Activated CD4-positive, alpha-beta T cell treated with anti-CD3 and anti-CD28 coated beads, Interleukin-2, amount 10 ng/mL, durations not matched to agents 7 days and 5 days (primary cell): ENCODE results near the gene PSMG3. TPM values are rescaled to one million over a fixed set of nuclear protein-coding genes. Genes with fewer than 3 reads are reported as not detected.

Experiments used
- CTCF ChIA-PET: fragments of 350-600 bp; sonication (Branson Sonifier 250); formaldehyde crosslinking; loops from one replicate; lab custom pipeline; 2021; ENCODE audit warnings: antibody characterized with exemption; lab: Charles Lee
- POLR2A ChIA-PET: fragments of 350-600 bp; sonication (Branson Sonifier 250); formaldehyde crosslinking; loops from one replicate; lab custom pipeline; 2021; ENCODE audit warnings: antibody characterized with exemption; lab: Charles Lee
- DNase-seq: peaks from one replicate; pipeline ENCODE4 v3.0.0-alpha.2; 2020
- H3K27ac Mint-ChIP-seq: one replicate; pipeline ENCODE4 v1.8.0; 2021; ENCODE audit warnings: mild to moderate bottlenecking, moderate library complexity, mixed read lengths
- H3K27me3 Mint-ChIP-seq: one replicate; pipeline ENCODE4 v1.8.0; 2021; ENCODE audit warnings: mixed read lengths
- H3K36me3 Mint-ChIP-seq: one replicate; pipeline ENCODE4 v1.8.0; 2021; ENCODE audit warnings: low read depth, mixed read lengths
- H3K4me1 Mint-ChIP-seq: one replicate; pipeline ENCODE4 v1.8.0; 2021; ENCODE audit warnings: mixed read lengths
- H3K4me3 Mint-ChIP-seq: one replicate; pipeline ENCODE4 v1.8.0; 2021; ENCODE audit warnings: mild to moderate bottlenecking, moderate library complexity, mixed read lengths
- H3K9me3 Mint-ChIP-seq: one replicate; pipeline ENCODE4 v1.8.0; 2021; ENCODE audit warnings: mixed read lengths
- total RNA-seq, 2 experiments: library from RNA; stranded (reverse); gene quantifications; one replicate each; pipeline ENCODE4 v1.2.3, GENCODE V29; 2021

Gene PSMG3
- total RNA-seq, 2 experiments from 2014 or later = 23.1 to 29.3 TPM

GRCh38 chr7:1541431-1542162, 28.2 kb downstream of the PSMG3 start:
- H3K27me3 Mint-ChIP-seq = no peaks in the 10 kb centered on the region
- POLR2A ChIA-PET = no interaction called here
- CTCF ChIA-PET = interaction anchor here (0.7 to 2.9 kb wide), 2 partner anchors 15 to 17 kb away, joined by 4 to 12 read pairs; partner anchors contain the start of gene TMEM184A
- H3K4me1 Mint-ChIP-seq = no peaks in the 10 kb centered on the region
- peaks cover 2% of the 10 kb centered on the region for H3K36me3 Mint-ChIP-seq
- H3K27ac Mint-ChIP-seq = no peak overlapping the region
- H3K4me3 Mint-ChIP-seq = no peak overlapping the region
- DNase-seq = no peak
- H3K9me3 Mint-ChIP-seq = no peaks in the 10 kb centered on the region

DNA sequence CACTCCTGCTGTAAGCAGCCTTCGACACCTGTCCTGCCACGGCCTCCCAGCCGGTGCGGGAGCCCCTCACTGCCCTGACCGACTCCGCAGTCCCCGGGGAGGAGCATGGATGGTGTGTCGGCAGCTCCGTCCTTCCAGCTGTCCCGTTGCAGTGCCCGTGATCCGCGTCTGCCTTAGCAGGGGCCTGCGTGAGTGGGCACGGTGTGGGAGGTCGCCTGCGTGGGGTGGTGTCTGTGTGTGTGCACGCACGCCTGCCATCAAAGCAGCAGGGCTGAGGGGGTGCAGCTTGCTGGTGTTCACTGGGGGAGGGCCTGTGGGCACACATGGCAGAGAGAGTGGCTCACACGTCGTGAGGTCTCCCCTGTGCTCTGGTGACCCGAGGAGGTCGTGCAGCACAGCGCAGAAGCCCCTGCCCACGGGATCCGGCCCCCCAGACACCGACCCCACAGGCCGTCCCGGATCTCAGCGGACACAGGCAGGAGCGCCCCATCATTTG, 29.0 kb downstream of the PSMG3 start:
- Mint-ChIP-seq H3K9me3 (no peaks in the 10 kb centered on the region), H3K4me3 (no peak overlapping the region), H3K27me3 (no peaks in the 10 kb centered on the region), H3K27ac (no peak overlapping the region), H3K4me1 (peaks cover 3% of the 10 kb centered on the region), H3K36me3 (peaks cover 4% of the 10 kb centered on the region)
- POLR2A ChIA-PET = no interaction called here
- no peak for DNase-seq
- CTCF ChIA-PET = interaction anchor here (0.7 kb wide), 1 partner anchor 18 kb away, joined by 4 read pairs; no protein-coding TSS in a partner anchor

- no peak overlapping the region for H3K27ac Mint-ChIP-seq
- ChIA-PET CTCF (interaction anchor here (0.6 kb wide), 1 partner anchor 398 kb away, joined by 5 read pairs; no protein-coding TSS in a partner anchor), POLR2A (no interaction called here)
- H3K4me3 Mint-ChIP-seq = no peak overlapping the region
- H3K4me1 Mint-ChIP-seq = peaks cover 3% of the 10 kb centered on the region
- no peaks in the 10 kb centered on the region for H3K27me3 Mint-ChIP-seq
- H3K36me3 Mint-ChIP-seq = peaks cover 4% of the 10 kb centered on the region
- DNase-seq = no peak
- no peaks in the 10 kb centered on the region for H3K9me3 Mint-ChIP-seq
These were observed 29.7 kb downstream of the PSMG3 start for GRCh38 chr7:1539882-1540775.

DNA sequence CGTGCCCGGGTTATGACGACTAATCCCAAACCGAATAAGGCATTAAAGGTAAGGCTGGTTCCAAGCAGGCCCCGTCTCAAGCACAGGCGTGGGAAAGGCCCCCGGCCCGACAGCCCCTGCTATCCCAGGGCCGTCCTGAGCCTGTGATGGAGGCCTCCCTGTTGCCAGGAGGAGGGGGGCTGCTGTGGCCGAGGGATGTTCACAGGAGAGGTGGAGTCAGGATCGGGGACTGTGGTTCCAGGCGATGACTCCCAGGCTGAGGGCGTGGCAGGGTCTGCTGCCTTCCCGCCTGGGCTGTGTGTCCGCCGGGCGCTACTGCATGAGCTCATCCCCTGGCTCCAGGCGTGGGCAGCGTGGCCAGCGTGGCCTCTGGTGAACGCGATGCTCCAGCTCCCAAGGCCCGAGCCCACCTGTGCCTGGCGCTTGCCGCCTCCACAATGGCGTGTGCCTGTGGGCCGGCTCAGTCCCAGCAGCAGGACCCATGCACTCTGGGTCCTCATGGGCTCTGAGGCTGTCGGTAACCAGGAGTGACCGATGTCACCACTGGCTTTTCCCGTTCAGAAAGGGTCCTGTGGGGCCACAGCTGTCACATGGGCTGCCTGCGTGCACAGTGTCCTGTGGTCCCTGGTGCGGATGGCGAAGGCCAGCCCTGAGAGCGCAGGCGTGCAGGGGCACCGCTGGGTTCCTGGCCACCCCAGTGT, 30.5 kb downstream of the PSMG3 start:
- ChIA-PET POLR2A (no interaction called here), CTCF (no interaction called here)
- Mint-ChIP-seq H3K36me3 (peaks cover 4% of the 10 kb centered on the region), H3K27ac (no peak overlapping the region), H3K27me3 (no peaks in the 10 kb centered on the region), H3K4me3 (no peak overlapping the region), H3K9me3 (no peaks in the 10 kb centered on the region), H3K4me1 (peaks cover 5% of the 10 kb centered on the region)
- DNase-seq = no peak

GRCh38 chr7:1538544-1539180, 31.2 kb downstream of the PSMG3 start:
- Mint-ChIP-seq H3K4me3 (no peak overlapping the region), H3K9me3 (no peaks in the 10 kb centered on the region), H3K36me3 (peaks cover 4% of the 10 kb centered on the region), H3K4me1 (peaks cover 10% of the 10 kb centered on the region), H3K27me3 (no peaks in the 10 kb centered on the region), H3K27ac (no peak overlapping the region)
- ChIA-PET CTCF (no interaction called here), POLR2A (no interaction called here)
- no peak for DNase-seq

DNA sequence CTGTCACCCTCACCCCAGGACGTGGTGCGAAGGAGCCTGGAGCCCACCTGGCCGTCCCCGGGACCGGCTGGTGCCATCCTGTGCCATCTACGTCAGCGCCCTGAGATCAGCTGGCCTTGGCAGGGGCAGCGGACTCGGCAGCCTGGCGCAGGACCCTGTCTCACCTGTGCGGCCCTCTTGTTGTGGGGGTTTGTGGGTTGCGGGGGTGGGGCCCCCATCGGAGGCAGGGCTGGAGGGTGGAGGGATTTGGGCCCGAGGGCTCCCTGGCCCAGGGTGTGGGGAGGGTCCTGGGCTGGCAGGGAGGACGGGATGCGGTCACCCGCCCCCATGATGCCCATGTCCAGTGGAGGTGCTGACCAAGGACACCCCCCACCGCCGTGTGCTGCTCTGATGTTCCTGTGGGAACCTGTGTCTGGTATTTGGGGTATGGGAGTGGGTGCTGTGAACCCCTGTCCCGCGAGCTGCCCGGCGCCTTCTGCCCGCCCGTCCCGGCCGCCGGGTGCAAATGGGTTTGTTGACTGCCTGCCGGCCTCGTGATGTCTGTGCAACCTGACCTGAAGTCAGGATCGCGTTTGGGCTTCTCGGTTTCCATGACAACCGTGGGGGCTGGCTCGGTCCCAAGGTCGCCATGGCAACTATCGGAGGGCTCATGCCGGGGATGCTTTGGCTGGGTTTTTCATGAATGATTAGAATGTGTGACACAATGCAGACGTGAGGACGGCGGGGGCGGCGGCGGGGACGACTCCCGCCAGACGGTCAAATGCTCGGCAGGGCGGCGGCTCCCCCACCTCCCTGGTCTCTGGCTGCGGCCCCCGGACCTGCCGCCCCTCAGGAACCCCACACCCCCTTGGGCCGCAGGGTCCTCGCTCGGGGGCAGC, 32.1 kb downstream of the PSMG3 start:
- Mint-ChIP-seq H3K36me3 (peaks cover 4% of the 10 kb centered on the region), H3K4me3 (no peak overlapping the region), H3K4me1 (peaks cover 19% of the 10 kb centered on the region), H3K27me3 (no peaks in the 10 kb centered on the region), H3K27ac (no peak overlapping the region), H3K9me3 (no peaks in the 10 kb centered on the region)
- DNase-seq = peak; percentile 26
- ChIA-PET POLR2A (no interaction called here), CTCF (no interaction called here)

DNA sequence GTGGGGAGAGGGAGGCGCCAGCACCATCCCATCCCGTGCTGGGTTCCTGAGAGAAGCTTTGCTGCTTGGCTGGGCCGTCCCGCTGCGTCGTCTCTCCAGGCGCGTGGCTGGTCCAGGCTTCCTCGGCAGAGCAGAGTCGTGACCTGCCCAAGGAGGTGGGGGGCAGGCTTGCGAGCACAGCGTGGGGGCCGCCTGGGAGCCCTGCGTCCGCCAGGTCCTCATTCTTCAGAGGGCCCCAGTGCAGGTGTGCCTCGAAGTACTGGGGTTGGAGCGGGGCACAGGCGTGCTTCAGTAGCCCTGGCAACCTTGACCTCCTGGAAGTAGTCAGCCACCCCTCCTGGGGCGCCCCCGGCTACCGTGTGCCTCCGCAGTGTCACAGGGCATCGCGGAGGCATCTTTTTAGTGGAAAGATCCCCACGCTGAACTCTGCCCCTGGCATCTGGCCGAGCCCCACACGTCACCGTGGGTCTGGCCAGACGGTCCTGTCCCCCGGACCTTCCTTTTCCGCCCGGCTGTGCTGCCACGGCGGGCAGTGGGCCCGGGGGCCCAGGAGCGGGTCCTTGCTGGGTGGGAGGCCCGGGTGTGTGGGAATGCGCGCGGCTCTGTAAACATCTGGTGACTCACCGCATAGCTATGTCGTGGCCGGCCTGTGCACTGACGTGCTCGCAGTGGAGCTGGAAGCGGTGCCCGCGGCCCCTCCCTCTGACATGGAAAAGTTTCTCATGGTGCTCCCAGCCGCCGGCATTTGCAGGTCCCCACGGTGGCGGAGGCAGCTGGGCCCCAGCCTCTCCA, 32.9 kb downstream of the PSMG3 start:
- H3K4me3 Mint-ChIP-seq = no peak overlapping the region
- POLR2A ChIA-PET = no interaction called here
- H3K27ac Mint-ChIP-seq = no peak overlapping the region

DNA sequence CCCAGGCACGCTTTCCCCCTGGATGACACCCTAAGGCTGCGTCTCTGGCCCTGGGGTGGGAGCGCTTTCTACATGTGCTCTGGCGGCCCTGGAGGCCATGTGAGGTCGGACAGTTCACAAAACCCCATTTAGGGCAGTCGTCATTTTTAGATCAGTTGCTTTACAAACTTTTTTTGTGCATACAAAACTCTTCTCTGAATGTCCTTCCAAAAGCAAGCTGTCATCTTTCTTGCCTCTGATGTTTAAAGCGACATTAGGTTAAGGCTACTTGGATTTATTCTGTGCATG, 33.4 kb downstream of the PSMG3 start:
- no peak overlapping the region for H3K27ac Mint-ChIP-seq
- no peak overlapping the region for H3K4me3 Mint-ChIP-seq
- H3K27me3 Mint-ChIP-seq = no peaks in the 10 kb centered on the region
- peaks cover 4% of the 10 kb centered on the region for H3K36me3 Mint-ChIP-seq
- DNase-seq = no peak
- no peaks in the 10 kb centered on the region for H3K9me3 Mint-ChIP-seq
- ChIA-PET POLR2A (no interaction called here), CTCF (interaction anchor here (1.0 kb wide), 1 partner anchor 28 kb away, joined by 5 read pairs; no protein-coding TSS in a partner anchor)
- H3K4me1 Mint-ChIP-seq = peaks cover 30% of the 10 kb centered on the region

More for the DNA sequence above, 32.9 kb downstream of the PSMG3 start:
- Mint-ChIP-seq H3K4me1 (peaks cover 26% of the 10 kb centered on the region), H3K36me3 (peaks cover 4% of the 10 kb centered on the region), H3K9me3 (no peaks in the 10 kb centered on the region), H3K27me3 (no peaks in the 10 kb centered on the region)
- no peak for DNase-seq
- CTCF ChIA-PET = interaction anchor here (1.0 kb wide), 1 partner anchor 29 kb away, joined by 5 read pairs; no protein-coding TSS in a partner anchor

GRCh38 chr7:1535701-1536454, 34.0 kb downstream of the PSMG3 start:
- POLR2A ChIA-PET = no interaction called here

DNA sequence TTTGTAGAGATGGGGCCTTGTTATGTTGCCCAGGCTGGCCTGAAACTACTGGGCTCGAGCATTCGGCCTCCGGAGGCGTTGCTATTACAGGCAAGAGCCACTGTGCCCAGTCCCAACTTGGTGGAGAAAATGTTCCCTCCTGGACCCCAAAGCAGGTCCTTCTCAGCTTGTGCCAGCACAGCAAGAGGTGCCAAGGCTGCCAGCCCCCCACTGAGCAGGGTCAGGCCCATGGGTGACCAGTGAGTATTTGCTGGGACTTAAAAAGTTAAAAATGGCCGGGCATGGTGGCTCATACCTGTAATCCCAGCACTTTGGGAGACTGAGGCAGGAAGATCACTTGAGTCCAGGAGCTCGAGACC, 34.8 kb downstream of the PSMG3 start:
- POLR2A ChIA-PET = no interaction called here
- no peak overlapping the region for H3K4me3 Mint-ChIP-seq
- CTCF ChIA-PET = no interaction called here

More at GRCh38 chr7:1535701-1536454, 34.0 kb downstream of the PSMG3 start:
- Mint-ChIP-seq H3K9me3 (no peaks in the 10 kb centered on the region), H3K36me3 (peaks cover 2% of the 10 kb centered on the region), H3K27me3 (no peaks in the 10 kb centered on the region), H3K27ac (no peak overlapping the region), H3K4me1 (peaks cover 30% of the 10 kb centered on the region), H3K4me3 (no peak overlapping the region)
- CTCF ChIA-PET = interaction anchor here (1.0 kb wide), 1 partner anchor 28 kb away, joined by 5 read pairs; no protein-coding TSS in a partner anchor
- no peak for DNase-seq

More for the DNA sequence above, 34.8 kb downstream of the PSMG3 start:
- Mint-ChIP-seq H3K9me3 (no peaks in the 10 kb centered on the region), H3K27me3 (no peaks in the 10 kb centered on the region), H3K4me1 (peaks cover 33% of the 10 kb centered on the region), H3K36me3 (peaks cover 2% of the 10 kb centered on the region), H3K27ac (no peak overlapping the region)
- no peak for DNase-seq
